HG03097 (cell line): ENCODE results near the gene CCDC127.

Experiments
- ATAC-seq: cut with Tn5 transposase; IDR thresholded peaks from one replicate; pipeline ENCODE4 v1.9.1; 2021; ENCODE audit not compliant: unreplicated experiment, low FRiP score

The CCDC127 gene

GRCh38 chr5:160921-161802, 56.8 kb downstream of the CCDC127 start:
- ATAC-seq: no peak

- no peak for ATAC-seq
Observed at GRCh38 chr5:160173-160510, 57.8 kb downstream of the CCDC127 start.

DNA sequence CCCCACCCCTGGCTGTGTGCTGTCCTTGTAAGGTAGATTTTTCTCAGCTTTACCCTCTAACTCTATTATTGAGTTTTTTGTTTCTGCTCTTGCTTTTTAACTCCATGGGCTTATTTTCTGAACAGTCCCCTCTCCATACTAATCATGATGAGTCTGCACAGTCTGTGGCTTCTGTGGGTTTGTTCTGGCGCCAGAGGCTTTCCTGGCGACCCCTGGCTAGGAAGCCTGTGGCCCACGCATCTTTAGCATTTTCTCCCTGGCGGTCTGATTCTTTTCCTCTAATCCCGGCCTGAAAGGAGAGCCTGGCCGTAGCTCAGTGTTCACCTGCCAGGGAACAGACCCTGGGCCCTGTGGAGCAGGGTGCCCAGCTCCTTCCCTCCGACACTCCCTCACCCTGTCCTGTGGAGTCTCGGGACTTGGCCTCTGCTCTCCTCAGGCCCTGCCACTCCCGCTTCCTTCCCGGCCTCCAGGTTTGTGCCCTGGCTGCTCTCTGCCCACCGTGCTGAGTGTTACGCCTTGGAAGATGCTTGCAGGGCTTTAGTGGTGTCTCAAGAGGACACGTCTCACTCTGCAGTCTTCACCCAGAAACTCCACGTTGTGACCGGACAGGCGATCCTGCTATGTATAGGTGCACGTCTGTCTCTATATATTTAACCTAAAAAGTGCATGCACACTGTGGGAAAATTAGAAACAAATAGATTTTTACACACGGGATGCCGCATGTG, 58.3 kb downstream of the CCDC127 start:
- ATAC-seq: no peak

DNA sequence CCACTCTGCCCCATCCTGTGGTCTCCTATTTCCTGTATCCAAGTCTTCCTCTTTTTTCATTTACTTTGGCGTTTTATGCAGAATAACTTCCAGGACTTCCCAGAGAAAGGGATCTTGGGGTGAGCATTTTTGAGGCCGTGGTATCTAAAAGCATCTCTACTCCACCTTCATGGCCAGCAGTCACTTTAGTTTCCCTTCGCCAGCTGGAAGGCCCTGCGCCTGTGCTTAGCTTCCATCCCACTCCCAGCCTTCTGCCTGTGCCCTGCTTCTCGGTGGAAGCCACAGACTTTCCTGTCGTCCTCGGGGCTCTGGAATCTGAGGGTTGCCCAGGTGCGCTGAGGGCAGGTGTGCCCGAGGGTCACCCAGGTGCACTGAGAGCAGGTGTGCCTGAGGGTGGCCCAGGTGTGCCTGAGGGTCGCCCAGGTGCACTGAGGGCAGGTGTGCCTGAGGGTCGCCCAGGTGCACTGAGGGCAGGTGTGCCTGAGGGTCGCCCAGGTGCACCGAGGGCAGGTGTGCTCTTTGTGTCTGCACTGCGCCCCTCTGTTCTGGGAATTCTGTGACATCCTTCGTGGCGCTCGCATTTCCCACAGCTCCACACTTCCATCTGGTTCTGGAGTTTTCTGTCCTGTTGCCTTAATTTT, 59.0 kb downstream of the CCDC127 start:
- no peak for ATAC-seq

GRCh38 chr5:157801-158200, 60.2 kb downstream of the CCDC127 start:
- no peak for ATAC-seq

DNA sequence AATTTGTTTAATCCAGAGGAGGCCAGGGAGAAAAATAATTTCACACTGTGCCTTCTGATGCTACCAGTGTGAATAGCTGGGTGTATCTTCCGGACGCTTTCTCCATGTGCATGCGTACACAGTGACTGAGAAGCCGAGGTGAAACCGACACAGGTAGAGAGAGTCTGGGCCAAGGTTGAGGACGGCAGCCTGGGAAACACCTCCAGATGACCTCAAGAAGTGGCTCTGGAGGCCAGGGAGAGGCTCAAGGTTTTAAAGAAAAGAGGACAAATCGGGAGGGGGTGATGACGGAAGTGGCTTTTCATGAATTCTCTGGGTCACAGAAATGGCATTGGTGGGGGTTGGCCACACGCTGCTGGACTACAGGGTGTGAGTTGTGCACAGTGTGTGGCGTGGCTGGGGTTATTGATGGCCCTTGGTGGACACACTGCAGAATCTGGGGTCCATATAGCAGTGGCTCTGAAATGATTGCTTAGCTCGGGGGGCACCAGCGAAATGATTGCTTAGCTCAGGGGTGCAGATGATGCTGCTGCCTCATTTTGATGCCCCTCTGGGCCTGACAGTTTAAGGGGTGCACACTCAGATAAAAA, 60.7 kb downstream of the CCDC127 start:
- no peak for ATAC-seq

- ATAC-seq: no peak
Observed at GRCh38 chr5:156411-157072, 61.4 kb downstream of the CCDC127 start.

DNA sequence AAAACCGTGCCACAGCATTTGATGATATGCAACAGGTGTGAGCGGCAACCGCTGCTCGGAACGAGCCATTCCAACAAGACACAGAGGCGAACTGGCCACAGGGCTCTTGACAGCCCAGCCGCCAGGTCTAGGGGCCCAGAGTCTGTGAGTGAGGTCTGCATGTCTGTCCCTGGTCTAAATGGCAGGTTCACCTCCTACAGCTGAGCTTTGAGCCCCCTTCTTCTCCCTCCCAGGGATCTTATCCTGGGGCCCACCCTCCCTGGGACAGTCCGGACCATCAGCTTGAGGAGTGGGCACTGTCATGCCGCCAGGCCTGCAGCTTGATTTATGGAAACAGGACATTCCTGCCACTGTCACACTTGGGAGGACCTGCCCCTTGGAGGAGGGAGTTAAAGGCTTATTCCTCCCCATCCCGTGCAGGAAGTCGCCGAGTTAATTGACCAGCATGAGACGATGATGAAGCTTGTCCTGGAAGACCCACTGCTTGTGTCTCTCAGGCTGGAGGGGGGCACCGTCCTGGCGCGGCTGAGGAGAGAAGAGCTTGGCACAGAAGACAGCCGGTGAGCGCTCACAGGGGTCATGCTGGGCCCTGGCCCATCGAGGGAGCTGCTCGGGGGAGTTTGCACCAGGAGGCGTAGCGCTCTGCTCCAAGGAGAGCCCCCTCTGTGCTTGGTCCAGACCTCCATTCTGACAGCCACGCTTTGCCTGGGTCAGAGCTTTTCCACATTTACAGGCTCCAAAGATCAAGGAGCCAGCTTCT, 62.1 kb downstream of the CCDC127 start:
- no peak for ATAC-seq

GRCh38 chr5:154826-155225, 63.1 kb downstream of the CCDC127 start:
- no peak for ATAC-seq

- ATAC-seq: no peak
Observed at GRCh38 chr5:154236-154635, 63.7 kb downstream of the CCDC127 start.

GRCh38 chr5:153256-153655, 64.7 kb downstream of the CCDC127 start:
- ATAC-seq: no peak

- no peak for ATAC-seq
Observed at GRCh38 chr5:152077-152476, 65.9 kb downstream of the CCDC127 start.

DNA sequence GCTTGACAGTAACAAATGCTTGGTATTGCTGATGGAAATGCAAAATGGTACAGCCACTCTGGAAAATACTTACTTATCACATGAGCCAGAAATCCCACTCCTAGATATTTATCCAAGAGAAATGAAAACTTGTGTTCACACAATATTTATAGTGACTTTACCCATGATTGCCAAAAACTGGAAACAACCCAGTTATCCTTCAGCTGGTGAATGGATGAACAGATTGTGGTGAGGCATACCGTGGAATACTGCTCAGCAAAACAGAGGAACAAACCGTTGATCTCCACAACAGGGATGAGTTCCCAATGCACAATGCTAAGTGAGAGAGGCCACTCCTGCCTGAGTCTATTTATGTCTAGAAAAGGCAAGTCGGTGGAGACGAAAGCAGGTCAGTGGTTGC, 67.2 kb downstream of the CCDC127 start:
- ATAC-seq: no peak

DNA sequence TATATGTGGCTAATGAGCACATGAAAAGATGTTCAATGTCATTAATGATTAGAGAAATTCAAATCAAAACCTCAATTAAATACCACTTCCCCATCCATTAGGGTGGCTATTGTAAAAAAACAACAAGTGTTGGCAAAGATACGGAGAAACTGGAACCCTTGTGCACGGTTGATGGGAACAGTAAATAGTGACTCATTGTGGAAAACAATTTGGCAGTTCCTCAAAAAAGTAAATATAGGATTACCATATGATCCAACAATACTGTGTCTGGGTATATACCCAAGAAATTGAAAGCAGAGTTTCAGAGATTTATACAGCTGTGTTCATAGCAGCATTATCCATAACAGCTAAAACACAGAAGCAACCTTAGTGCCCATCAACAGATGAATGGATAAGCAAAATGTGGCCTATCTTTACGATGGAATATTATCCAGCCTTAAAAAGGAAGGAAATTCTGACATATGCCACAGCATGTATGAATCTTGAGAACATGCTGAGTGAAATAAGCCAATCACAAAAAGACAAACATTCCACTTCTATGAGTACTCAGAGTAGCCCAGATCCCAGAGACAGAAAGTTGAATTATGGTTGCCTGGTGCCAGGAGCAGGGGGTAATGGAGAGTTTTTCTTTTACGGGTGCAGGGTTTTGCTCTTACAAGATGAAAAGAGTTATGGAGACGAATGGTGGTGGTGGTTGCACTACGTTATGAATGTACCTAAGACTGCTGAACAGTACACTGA, 68.0 kb downstream of the CCDC127 start:
- no peak for ATAC-seq

DNA sequence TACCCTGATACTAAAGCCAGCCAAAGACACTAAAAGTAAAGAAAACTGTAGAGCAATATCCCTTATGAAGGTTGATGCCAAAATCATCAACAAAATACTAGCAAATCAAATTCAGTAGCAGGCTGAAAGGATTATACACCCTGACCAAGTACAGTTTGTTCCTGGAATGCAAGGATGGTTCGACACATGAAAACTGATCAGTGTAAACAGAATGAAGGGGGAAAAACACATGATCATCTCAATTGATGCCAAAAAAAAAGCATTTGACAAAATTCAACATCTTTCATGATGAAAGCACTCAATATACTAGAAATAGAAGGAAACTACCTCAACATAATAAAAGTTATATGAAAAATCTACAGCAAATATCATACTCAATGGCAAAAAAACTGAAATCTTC, 70.2 kb downstream of the CCDC127 start:
- ATAC-seq: no peak
